Heart left ventricle (tissue), 16 donors: ENCODE data around the gene PSKH1. TPM values are rescaled to one million over a fixed set of nuclear protein-coding genes. Genes with fewer than 3 reads are reported as not detected.

ENCODE experiments used
- ATAC-seq, 4 donors: fragments of 200-7000 bp; cut with Tn5 transposase; one replicate each; pipeline ENCODE4 v1.9.1; 2020 to 2022; ENCODE audit warnings: moderate library complexity in 4 of 4, mild to moderate bottlenecking in 3 of 4, moderate number of reproducible peaks in 1 of 4
- DNase-seq, 5 donors: peaks; one replicate each; pipeline ENCODE4 v3.0.0-alpha.2; 2020
- H3K27ac ChIP-seq, 12 donors: fragments of 200-600 bp; sonication (generic) in 4 of 12; one replicate each; pipeline versions ENCODE4 v1.5.0 to v1.8.0; 2016 to 2022; ENCODE audit warnings: mild to moderate bottlenecking in 2 of 12
- H3K27me3 ChIP-seq, 9 donors: fragments of 200-600 bp; sonication (generic) in 2 of 9; one replicate each; pipeline versions ENCODE4 v1.5.1 to v1.8.0; 2016 to 2022; ENCODE audit warnings: mild to moderate bottlenecking in 3 of 9
- H3K36me3 ChIP-seq, 9 donors: fragments of 200-600 bp; sonication (generic) in 2 of 9; one replicate each; pipeline versions ENCODE4 v1.5.0 to v1.8.0; 2018 to 2022; ENCODE audit warnings: mild to moderate bottlenecking in 2 of 9
- H3K4me1 ChIP-seq, 12 donors: fragments of 200-600 bp; sonication (generic) in 4 of 12; one replicate each; pipeline versions ENCODE4 v1.5.0 to v1.8.0; 2016 to 2022; ENCODE audit warnings: mild to moderate bottlenecking in 3 of 12
- H3K4me3 ChIP-seq, 12 donors: fragments of 200-600 bp; sonication (generic) in 4 of 12; one replicate each; pipeline versions ENCODE4 v1.5.0 to v1.8.0; 2017 to 2022; ENCODE audit warnings: mild to moderate bottlenecking in 9 of 12, moderate library complexity in 4 of 12
- H3K9me3 ChIP-seq, 12 donors: fragments of 200-600 bp; sonication (generic) in 4 of 12; one replicate each; pipeline versions ENCODE4 v1.5.0 to v1.8.0; 2016 to 2022; ENCODE audit warnings: mild to moderate bottlenecking in 1 of 12
- CTCF ChIP-seq, 12 donors: fragments of 200-600 bp; sonication (generic) in 4 of 12; IDR thresholded peaks; one replicate each; pipeline versions ENCODE4 v1.5.0 to v1.8.0; 2018 to 2022; ENCODE audit warnings: antibody characterized with exemption in 12 of 12, mild to moderate bottlenecking in 5 of 12
- POLR2A ChIP-seq, 2 donors: fragments of 450-650 bp; IDR thresholded peaks; one replicate each; pipeline ENCODE4 v1.6.1; 2017; ENCODE audit warnings: antibody characterized with exemption in 2 of 2, mild to moderate bottlenecking in 2 of 2, moderate library complexity in 2 of 2
- WGBS, 4 donors: extraction: QIAGEN DNeasy Blood & Tissue Kit in 2 of 4; methylation state at CpG; one replicate each; pipeline versions ENCODE4 v1.1.5 to v1.1.7; 2013 to 2018; 5-methylcytosine and 5-hydroxymethylcytosine counted together
- intact Hi-C, 10 donors: fragments of 100-400 bp; cut with DNase I; formaldehyde crosslinking; loops; one replicate each; pipeline versions ENCODE4 v1.11.1 to v1.14.2; 2022
- polyA plus RNA-seq, 2 donors: library from polyadenylated mRNA; stranded (reverse); fragments of 200-250 nt; gene quantifications; one replicate each; pipeline ENCODE4 v1.2.3, GENCODE V29; 2013
- total RNA-seq, 9 donors: library from RNA; depleted of rRNA in 2 of 9; stranded (reverse); fragments of >200 nt in 2 of 9; fragmentation: NEBNext Ultra II Directional in 3 of 9; extraction: Animal tissue kit (Norgen Biotek cat#: 25700) in 3 of 9; gene quantifications; one replicate each; pipeline versions ENCODE4 v1.1.0 to v1.2.4, GENCODE V29; 2016 to 2023
- donor health status: ischemic (EF 13 %, LVEDD 7.1; RV severe dilation, severe dysfunction).
- donor health status: healthy with polysubstance abuse.
- donor health status: DM: no; HTN: yes; CAD: no.
- donor health status: DM: no; HTN: no; CAD: no.
- donor health status: ischemic (EF 25% LVEDD 6.9; RV normal size, moderate dysfunction).
- donor health status: ischemic (EF 25% LVEDD 5.7; RV mildly dilated, moderate dysfunction).
- donor health status: healthy.
- donor health status: DM: yes; HTN: yes; CAD: no.
- donor health status: ischemic (EF 35%, LVEDD 5.7; RV mildly dilated, moderate dysfunction).
- donor health status: nonischemic (EF 11% LVEDD 7.7; RV severe dilation, severe dysfunction).
- donor health status: DM: yes; HTN: yes; CAD: no.
- donor health status: PGD.
- donor health status: ischemic (EF 29% LVEDD 5.4; RV normal size, mild dysfunction).
- donor health status: nonischemic (EF 23%, LVEDD 6.1; RV moderate dilation, normal function).

The PSKH1 gene
- total and polyA plus RNA-seq, 11 donors, result 16.3 to 36.9 (median 21.6) TPM

DNA sequence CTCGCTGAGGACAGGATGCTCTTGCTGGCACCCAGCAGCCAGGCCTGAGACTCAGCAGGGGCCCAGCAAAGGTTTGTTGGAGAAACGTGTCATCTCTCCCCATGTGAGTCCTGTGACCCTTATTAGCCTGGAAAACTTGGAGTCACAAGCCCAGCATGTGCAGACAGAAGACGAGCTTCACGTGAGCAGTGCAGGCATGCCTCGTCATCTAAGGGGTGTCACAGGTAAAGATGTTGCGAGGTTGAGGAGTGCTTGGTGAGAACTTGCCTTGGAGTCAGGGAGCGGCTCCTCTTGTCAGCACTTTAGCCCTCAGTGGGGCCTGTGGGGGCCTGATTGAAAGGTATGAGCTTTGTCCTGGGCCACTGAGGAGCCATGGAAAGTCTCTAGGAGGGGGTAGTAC, 40.8 kb downstream of the PSKH1 start:
- no peak for ATAC-seq
- intact Hi-C loops, result loop anchor here in 4 of 10 donors (5.0 to 10.0 kb wide), 3 partner anchors 101 to 409 kb away; partner anchors contain the start of gene RIPOR1 (in 2 of the 4)
- H3K27me3 ChIP-seq, result no peaks in the 10 kb centered on the region
- TF ChIP-seq CTCF (IDR thresholded peaks at IDR 0.05) (no peak), POLR2A (IDR thresholded peaks at IDR 0.05) (no peak)
- H3K4me3 ChIP-seq, result no peak overlapping the region
- H3K4me1 ChIP-seq, result peaks cover 0 to 30% (median 23%) of the 10 kb centered on the region in 12 donors
- H3K36me3 ChIP-seq, result peaks cover 0 to 58% (median 27%) of the 10 kb centered on the region in 9 donors
- no peak overlapping the region for H3K27ac ChIP-seq
- H3K9me3 ChIP-seq, result no peaks in the 10 kb centered on the region
- DNase-seq, result no peak
- whole genome bisulfite sequencing, 4 donors, result 75 to 82% (median 80%) methylated on average over 6 to 7 of the region's 7 CpGs

- intact Hi-C loops, result loop anchor here in 5 of 10 donors (1.0 to 10.0 kb wide), 5 partner anchors 34 to 410 kb away; partner anchors contain the start of genes RIPOR1 (in 2 of the 5) and SLC12A4 (in 1 of the 5)
- H3K27ac ChIP-seq, result peak overlapping the region in 10 of 12 donors; percentile 87 to 99 (median 93)
- DNase-seq (no peak), ATAC-seq (peak in 2 of 4 donors; percentile 0 to 1)
- WGBS, 4 donors, result 43 to 59% (median 46%) methylated on average over 13 of the region's 13 CpGs
- peaks cover 0 to 32% (median 23%) of the 10 kb centered on the region in 12 donors for H3K4me1 ChIP-seq
- no peak for TF ChIP-seq POLR2A (IDR thresholded peaks at IDR 0.05)
- no peaks in the 10 kb centered on the region for H3K27me3 ChIP-seq
- H3K9me3 ChIP-seq, result no peaks in the 10 kb centered on the region
- H3K36me3 ChIP-seq, result peaks cover 0 to 58% (median 25%) of the 10 kb centered on the region in 9 donors
- peak overlapping the region in 10 of 12 donors; percentile 57 to 98 (median 77) for H3K4me3 ChIP-seq
Measured at GRCh38 chr16:67934306-67935100, 41.4 kb downstream of the PSKH1 start.

DNA sequence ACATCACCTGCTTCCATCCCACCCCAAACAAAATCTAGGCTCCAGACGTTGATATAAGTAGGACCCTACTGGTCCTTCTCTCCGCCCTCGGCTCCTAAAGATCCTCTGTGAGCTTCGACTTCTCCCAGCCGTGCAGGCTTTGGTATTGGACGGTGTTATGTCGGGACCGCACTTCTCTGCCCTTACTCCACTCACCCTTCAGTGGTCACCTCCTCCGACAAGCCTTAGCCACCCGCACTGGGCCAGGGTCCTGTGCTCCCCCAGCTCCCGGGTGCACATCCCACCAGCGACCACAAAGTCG, 42.0 kb downstream of the PSKH1 start:
- H3K27me3 ChIP-seq, result no peaks in the 10 kb centered on the region
- peak; percentile 2 to 5 (median 3) for ATAC-seq
- H3K36me3 ChIP-seq, result peaks cover 0 to 58% (median 27%) of the 10 kb centered on the region in 9 donors
- peaks cover 0 to 38% (median 23%) of the 10 kb centered on the region in 12 donors for H3K4me1 ChIP-seq
- DNase-seq, result no peak
- H3K4me3 ChIP-seq, result peak overlapping the region in 11 of 12 donors; percentile 57 to 98 (median 75)
- 19 to 36% (median 32%) methylated on average over 13 of the region's 13 CpGs for WGBS, 4 donors
- peak overlapping the region in 11 of 12 donors; percentile 87 to 99 (median 93) for H3K27ac ChIP-seq
- intact Hi-C loops, result loop anchor here in 5 of 10 donors (1.0 to 10.0 kb wide), 4 partner anchors 33 to 410 kb away; partner anchors contain the start of genes RIPOR1 (in 2 of the 5) and SLC12A4 (in 1 of the 5)
- TF ChIP-seq POLR2A (IDR thresholded peaks at IDR 0.05) (no peak), CTCF (IDR thresholded peaks at IDR 0.05) (no peak)
- no peaks in the 10 kb centered on the region for H3K9me3 ChIP-seq

DNA sequence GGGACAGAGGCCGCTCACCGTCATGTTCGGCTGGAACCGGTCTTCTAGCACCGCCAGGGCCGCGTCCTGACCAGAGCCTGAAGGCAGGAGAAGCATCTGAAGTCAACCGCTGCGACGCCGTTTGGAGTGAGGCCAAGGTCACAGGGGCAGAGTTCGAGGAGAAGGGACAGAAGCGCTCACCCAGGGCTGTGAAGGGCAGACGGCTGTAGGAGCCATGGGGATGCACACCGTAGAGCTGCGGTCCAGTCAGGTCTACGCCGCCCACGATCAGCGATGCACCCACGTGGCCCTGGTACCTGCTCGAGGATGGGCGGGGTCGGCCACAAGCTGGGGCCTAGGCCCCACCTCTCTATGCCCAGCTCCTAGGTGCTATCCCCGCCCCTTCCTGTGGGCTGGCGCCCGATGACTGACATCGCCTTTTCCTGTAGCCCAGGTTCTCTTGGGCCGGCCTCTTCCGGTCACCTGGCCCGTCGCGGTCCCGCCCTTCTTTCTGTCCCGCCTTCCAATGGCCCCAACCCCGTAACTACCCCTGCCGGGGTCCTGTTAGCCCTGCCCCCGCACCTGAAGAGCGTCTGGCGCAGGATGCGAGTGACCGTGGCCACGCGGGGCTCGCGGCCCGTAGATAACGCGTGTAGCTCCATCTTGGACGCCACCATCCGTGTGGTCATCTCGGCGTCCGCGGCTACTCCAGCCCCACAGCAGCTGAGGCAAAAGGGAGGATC, 42.5 kb downstream of the PSKH1 start:
- ATAC-seq, result peak; percentile 89 to 93 (median 92)
- Histone ChIP-seq H3K4me3 (peak overlapping the region; percentile 57 to 98 (median 77)), H3K36me3 (peaks cover 0 to 59% (median 27%) of the 10 kb centered on the region in 9 donors), H3K27ac (peak overlapping the region; percentile 82 to 99 (median 92)), H3K4me1 (peaks cover 0 to 42% (median 23%) of the 10 kb centered on the region in 12 donors), H3K27me3 (no peaks in the 10 kb centered on the region), H3K9me3 (no peaks in the 10 kb centered on the region)
- intact Hi-C loops, result loop anchor here in 5 of 10 donors (1.0 to 10.0 kb wide), 4 partner anchors 33 to 411 kb away; partner anchors contain the start of genes RIPOR1 (in 2 of the 5) and SLC12A4 (in 1 of the 5)
- TF ChIP-seq CTCF (IDR thresholded peaks at IDR 0.05), result no peak
- TF ChIP-seq POLR2A (IDR thresholded peaks at IDR 0.05), result peak; percentile 13 to 68
- 1 to 4% (median 3%) methylated on average over 28 to 55 of the region's 55 CpGs for WGBS, 4 donors
- peak; percentile 95 to 96 (median 95) for DNase-seq
